Ureter (tissue), 1 donor: ENCODE measurements around the gene IQCH. TPM values are rescaled to one million over a fixed set of nuclear protein-coding genes. Genes with fewer than 3 reads are reported as not detected.
"Not testable (repeated sequence)": the region's sequence is repeated elsewhere in the genome, so short reads cannot be mapped to it uniquely, and the experiment has no call there.

Source experiments
- DNase-seq: peaks from one replicate; pipeline ENCODE4 v3.0.0-alpha.2; 2020; ENCODE audit warnings: low spot score
- total RNA-seq: library from RNA; stranded (reverse); gene quantifications from one replicate; pipeline ENCODE4 v1.2.4, GENCODE V29; 2023
- donor health status: DM: yes; HTN: yes; CAD: no.

The IQCH gene
- total RNA-seq, 1 donor from 2014 or later: 14.4 TPM

DNA sequence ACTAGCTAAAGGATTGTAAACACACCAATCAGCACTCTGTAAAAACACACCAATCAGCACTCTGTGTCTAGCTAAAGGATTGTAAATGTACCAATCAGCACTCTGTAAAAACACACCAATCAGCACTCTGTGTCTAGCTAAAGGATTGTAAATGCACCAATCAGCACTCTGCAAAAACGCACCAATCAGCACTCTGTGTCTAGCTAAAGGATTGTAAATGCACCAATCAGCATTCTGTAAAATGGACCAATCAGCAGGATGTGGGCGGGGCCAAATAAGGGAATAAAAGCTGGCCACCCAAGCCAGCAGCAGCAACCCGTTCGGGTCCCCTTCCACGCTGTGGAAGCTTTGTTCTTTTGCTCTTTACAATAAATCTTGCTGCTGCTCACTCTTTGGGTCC is 8.0 kb upstream of the IQCH start:
- not testable (repeated sequence) for DNase-seq

- DNase-seq: no peak
These were observed 6.5 kb upstream of the IQCH start for GRCh38 chr15:67248011-67248505.

GRCh38 chr15:67249830-67250229 is 4.8 kb upstream of the IQCH start:
- no peak for DNase-seq

GRCh38 chr15:67251318-67251717 is 3.3 kb upstream of the IQCH start:
- DNase-seq: no peak

- DNase-seq: no peak
These were observed 1.5 kb upstream of the IQCH start for GRCh38 chr15:67253101-67253500.

DNA sequence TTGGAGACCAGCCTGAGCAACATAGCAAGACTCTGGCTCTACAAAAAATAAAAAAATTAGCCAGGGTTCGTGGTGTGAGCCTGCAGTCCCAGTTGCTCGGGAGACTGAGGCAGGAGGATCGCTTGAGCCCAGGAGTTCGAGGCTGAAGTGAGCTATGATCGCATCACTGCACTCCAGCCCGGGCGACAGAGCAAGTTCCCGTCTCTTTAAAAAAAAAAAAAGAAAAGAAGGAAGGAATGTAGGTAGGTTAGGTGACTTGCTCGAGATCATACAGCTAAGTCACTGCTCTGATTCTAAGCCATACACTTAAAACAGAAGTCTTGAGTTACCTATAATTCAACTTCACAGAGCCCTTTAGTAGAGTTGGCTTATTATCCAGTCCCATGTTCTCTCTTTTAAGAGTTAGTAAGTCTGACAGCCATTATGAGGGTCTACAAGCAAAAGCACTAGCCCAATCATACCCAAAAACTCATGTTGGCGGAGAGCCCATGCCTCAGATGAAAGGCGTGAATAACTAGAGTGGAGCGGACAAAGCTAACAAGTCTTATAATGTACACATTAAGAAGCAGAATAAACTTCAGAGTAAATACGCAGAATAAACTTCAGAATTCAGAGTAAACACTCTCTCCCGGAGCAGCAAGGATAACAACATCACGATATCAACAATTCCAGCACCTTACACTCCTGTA is 893 bp upstream of the IQCH start:
- no peak for DNase-seq

DNA sequence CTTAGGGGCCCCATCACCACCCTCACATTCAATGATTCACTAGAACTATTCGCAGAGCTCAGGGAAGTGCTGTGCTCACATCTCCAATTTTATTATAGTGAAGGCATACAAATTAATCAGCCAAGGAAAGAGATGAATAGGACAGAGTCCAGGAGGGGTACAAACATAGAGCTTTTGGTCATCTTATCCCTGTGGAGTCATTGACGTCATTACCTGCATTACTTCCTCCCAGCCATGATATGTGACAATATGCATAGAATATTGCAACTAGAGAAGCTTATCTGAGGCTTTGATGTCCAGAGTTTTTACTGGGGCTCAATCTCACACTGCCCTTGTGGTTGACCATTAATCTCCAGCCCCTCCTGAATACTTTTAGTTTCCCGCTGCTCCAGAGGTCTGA is 1.5 kb downstream of the IQCH start:
- DNase-seq: no peak

GRCh38 chr15:67258412-67258811 is 3.8 kb downstream of the IQCH start:
- not testable (repeated sequence) for DNase-seq

GRCh38 chr15:67259379-67259778 is 4.8 kb downstream of the IQCH start:
- DNase-seq: no peak

- no peak for DNase-seq
These were observed 5.2 kb downstream of the IQCH start for GRCh38 chr15:67259806-67260205.

- DNase-seq: no peak
These were observed 12.3 kb downstream of the IQCH start for GRCh38 chr15:67266870-67267269.

GRCh38 chr15:67267440-67267839 is 12.9 kb downstream of the IQCH start:
- no peak for DNase-seq

DNA sequence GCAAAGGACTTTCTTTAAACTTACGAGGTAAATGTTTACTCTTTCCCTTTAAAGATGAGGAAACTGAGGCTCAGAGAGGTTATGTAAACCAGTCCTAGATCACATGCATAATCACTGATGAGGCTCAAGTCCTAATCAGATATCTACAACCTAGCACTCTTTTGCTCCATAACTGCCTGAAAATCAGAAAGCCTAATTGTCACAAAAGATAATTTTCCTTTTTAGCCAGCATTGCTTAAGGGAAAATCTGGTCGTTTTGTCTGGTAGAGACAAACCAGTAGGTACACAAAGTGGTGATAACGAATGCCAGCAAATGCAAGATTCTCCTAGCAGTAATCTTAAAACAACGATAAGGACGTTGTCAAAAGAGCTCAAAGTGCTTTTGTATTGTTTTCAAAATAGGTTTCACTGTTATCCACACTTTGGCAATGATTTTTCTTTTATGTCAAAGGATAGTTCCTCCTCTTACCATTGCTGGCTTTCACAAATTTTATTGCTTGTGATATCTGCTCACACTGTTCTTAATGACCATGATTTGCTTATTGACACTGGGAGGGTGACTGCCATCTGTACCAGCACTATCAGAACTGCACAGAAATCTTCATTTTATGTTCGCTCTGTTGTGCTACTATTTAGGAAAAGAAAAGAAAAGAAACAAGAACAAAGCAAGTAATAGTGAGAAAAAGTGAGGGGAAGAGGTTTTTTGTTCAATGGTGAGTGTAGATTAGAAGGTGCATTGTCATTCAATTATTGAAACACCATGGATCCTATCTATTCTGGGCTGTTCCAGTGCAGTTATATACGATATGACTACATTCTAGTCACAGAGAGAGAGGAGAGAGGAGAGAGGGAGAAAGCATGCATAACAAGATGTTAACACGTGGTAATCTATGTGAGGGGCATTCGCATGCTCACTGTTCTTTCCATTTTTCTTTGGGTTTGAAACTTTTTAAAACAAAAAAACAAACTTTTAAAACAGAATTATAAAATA is 13.7 kb downstream of the IQCH start:
- DNase-seq: no peak

- no peak for DNase-seq
These were observed 19.6 kb downstream of the IQCH start for GRCh38 chr15:67274236-67274635.

GRCh38 chr15:67276666-67277065 is 22.1 kb downstream of the IQCH start:
- DNase-seq: no peak

- DNase-seq: no peak
These were observed 25.6 kb downstream of the IQCH start for GRCh38 chr15:67280217-67280616.

DNA sequence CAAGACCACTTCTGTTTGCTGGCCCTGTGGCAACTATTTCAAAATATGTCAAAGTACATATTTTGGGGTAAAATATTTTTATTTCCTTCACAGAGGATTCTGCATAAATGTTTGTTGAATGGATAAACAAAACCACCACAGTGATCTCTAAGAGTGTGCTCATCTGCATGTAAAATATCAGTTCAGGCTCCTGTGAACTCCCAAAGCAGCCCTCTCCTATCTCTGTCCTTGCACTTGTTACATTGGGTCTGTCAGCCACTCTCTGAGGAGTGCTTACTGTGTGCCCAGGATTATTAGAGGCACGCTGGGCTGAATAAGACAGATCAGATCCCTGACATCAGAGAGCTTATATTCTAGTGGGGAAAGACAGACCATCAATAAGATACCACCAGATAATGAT is 27.1 kb downstream of the IQCH start:
- DNase-seq: no peak

DNA sequence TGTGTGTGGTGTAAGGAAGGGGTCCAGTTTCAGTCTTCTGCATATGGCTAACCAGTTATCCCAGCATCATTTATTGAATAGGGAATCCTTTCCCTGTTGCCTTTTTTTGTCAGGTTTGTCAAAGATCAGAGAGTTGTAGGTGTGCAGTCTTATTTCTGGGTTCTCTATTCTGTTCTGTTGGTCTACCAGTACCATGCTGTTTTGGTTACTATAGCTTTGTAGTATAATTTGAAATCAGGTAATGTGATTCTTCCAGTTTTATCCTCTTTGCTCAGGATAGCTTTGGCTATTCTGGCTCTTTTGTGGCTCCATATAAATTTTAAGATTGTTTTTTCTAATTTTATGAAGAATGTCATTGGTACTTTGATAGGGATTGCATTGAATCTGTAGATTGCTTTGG is 31.0 kb downstream of the IQCH start:
- DNase-seq: not testable (repeated sequence)

GRCh38 chr15:67286400-67286799 is 31.8 kb downstream of the IQCH start:
- not testable (repeated sequence) for DNase-seq

DNA sequence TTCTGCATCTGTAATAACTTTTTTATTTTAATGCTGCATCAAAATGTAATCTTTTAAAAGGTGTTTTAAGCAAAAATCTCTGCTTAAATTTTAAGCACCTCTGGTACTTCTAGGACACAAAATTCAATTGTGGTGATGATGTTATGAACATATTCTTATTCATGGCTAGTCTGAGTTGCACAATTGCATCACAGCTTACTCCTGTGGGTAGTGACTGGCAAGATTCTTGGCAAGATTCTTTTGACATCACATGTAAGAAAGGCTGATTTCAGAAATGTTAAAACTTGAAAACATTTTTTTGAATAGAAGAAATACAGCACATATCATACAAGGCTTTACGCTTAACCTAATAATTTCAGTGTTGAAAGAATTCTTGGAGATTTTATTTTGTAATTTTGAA is 35.7 kb downstream of the IQCH start:
- DNase-seq: no peak

GRCh38 chr15:67296188-67296587 is 41.6 kb downstream of the IQCH start:
- no peak for DNase-seq

GRCh38 chr15:67296684-67297083 is 42.1 kb downstream of the IQCH start:
- DNase-seq: no peak
